Testis (tissue), 2 donors: ENCODE measurements around the gene DHX40.

Source experiments
- CTCF ChIP-seq, 3 experiments: fragments of 450-650 bp in 2 of 3; fragments of 200-600 bp in 1 of 3; sonication (generic) in 1 of 3; IDR thresholded peaks; one replicate each; pipeline ENCODE4 v1.5.1; 2016 to 2019; ENCODE audit warnings: antibody characterized with exemption in 3 of 3, mild to moderate bottlenecking in 2 of 3, moderate library complexity in 1 of 3
- POLR2A ChIP-seq: fragments of 450-650 bp; IDR thresholded peaks from one replicate; pipeline ENCODE4 v1.6.1; 2017; ENCODE audit warnings: antibody characterized with exemption, mild to moderate bottlenecking, moderate library complexity

GRCh38 chr17:59627274-59627673, 61.9 kb downstream of the DHX40 start:
- TF ChIP-seq CTCF (IDR thresholded peaks at IDR 0.05) (no peak), POLR2A (no peak)
